Measurements from ENCODE around the gene FHAD1.
"Not testable (repeated sequence)": the region's sequence is repeated elsewhere in the genome, so short reads cannot be mapped to it uniquely, and the experiment has no call there.

The FHAD1 gene

DNA sequence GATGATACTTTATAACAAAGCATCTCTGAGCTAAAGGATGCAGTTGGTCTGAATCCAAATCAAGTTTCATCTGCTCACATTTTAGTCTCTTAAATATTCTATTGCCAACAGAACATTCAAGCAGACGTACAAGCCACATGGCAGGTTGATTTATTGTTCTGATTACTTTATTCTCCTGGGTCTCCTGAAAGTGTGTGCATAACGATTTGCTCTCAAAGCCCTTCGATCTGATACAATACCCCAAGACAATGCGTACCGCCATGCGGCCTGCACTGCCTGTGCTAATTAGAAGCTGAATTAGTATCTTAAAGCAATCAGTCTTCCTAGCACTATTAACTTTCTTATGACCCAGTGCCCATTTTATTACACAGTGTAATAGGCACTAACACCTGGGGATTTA lies 56.9 kb downstream of the FHAD1 start:
- Histone ChIP-seq H3K36me3 (replicated peaks) (no peaks in the 10 kb centered on the region), H3K27me3 (ENCODE audit: low read depth) (no peaks in the 10 kb centered on the region; the same call in 1 of the 2 replicates), H3K4me1 (no peaks in the 10 kb centered on the region; the same call in 1 of the 2 replicates), H3K4me3 (no peak overlapping the region), H3K9me3 (no peaks in the 10 kb centered on the region; the same call in 1 of the 2 replicates)
- DNase-seq (ENCODE audit: low spot score in 2 of 2): no peak
- in situ Hi-C loops (cut with MboI; ENCODE audit: low sequenced_read_pairs): no loop called here

DNA sequence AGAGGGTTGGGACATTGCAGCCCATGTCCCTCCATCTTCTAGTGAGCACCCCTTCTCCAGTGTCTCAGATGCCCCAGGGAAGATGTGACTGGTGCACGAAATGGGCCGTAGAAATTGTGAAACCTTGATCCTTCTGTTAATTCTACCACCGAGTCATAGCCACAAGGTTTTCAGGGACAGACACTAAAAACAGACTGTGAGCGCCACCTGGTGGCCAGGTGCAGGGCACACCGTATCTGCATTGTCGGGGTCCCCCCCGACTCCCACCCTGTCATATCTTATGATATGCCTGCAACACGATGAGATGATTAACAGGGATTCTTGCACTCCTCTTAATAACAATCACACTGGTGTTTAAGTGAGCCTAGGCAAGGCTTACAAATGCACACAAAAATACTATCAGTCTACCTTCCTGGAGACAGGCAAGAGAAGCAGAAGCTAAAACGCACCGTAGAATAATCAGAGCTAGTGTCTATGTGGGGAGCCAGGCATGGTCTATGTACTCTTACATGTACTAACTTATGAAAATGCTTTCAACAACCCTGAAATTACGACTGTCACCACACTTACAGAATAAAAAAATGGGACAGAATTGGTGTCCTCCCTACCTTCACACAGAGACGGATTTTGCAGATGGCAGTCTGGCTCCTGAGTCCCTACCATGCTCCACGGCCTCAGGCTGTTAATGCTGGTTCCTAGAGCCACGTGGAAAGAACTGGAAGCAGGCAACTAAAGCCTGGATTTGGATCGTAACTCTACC lies 57.9 kb downstream of the FHAD1 start:
- no peak overlapping the region for H3K4me3 ChIP-seq
- in situ Hi-C loops (cut with MboI; ENCODE audit: low sequenced_read_pairs): no loop called here

DNA sequence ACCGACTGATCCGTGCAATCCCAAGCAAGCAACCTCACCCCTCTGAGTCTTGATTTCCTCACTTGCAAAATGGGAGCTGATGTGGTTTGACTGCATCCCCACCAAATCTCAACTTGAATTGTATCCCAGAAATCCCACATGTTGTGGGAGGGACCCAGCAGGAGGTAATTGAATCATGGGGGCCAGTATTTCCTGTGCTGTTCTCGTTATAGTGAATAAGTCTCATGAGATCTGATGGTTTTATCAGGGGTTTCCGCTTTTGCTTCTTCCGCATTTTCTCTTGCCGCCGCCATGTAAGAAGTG lies 58.4 kb downstream of the FHAD1 start:
- no peaks in the 10 kb centered on the region; the same call in 1 of the 2 replicates for H3K9me3 ChIP-seq
- no peaks in the 10 kb centered on the region for H3K36me3 ChIP-seq (replicated peaks)
- in situ Hi-C loops (cut with MboI; ENCODE audit: low sequenced_read_pairs): no loop called here
- no peak overlapping the region for H3K4me3 ChIP-seq
- no peaks in the 10 kb centered on the region; the same call in 1 of the 2 replicates for H3K27me3 ChIP-seq (ENCODE audit: low read depth)
- H3K4me1 ChIP-seq: no peaks in the 10 kb centered on the region; the same call in 1 of the 2 replicates
- no peak for DNase-seq (ENCODE audit: low spot score in 2 of 2)

More for the DNA sequence above, 57.9 kb downstream of the FHAD1 start:
- H3K27me3 ChIP-seq (ENCODE audit: low read depth): no peaks in the 10 kb centered on the region; the same call in 1 of the 2 replicates
- no peaks in the 10 kb centered on the region; the same call in 1 of the 2 replicates for H3K4me1 ChIP-seq
- no peaks in the 10 kb centered on the region; the same call in 1 of the 2 replicates for H3K9me3 ChIP-seq
- peak; percentile 33 to 80 for DNase-seq (ENCODE audit: low spot score in 2 of 2)
- H3K36me3 ChIP-seq (replicated peaks): no peaks in the 10 kb centered on the region

DNA sequence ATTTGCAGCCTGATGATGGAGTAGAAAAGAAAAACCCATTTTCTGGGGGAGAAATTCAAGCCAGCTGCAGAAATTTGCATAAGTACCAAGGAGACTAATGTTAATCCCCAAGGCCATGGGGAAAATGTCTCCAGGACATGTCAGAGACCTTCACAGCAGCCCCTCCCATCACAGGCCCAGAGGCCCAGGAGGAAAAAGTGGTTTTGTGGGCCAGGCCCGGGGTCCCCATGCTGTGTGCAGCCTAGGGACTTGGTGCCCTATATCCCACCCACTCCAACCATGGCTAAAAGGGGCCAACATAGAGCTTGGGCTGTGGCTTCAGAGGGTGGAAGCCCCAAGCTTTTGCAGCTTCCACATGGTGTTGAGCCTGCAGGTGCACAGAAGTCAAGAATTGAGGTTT lies 59.3 kb downstream of the FHAD1 start:
- H3K36me3 ChIP-seq (replicated peaks); in situ Hi-C loops (cut with MboI; ENCODE audit: low sequenced_read_pairs); H3K4me3 ChIP-seq; DNase-seq (ENCODE audit: low spot score in 2 of 2); H3K9me3 ChIP-seq; H3K27me3 ChIP-seq (ENCODE audit: low read depth); H3K4me1 ChIP-seq: not testable (repeated sequence)

GRCh38 chr1:15308135-15308534 lies 61.1 kb downstream of the FHAD1 start:
- in situ Hi-C loops (cut with MboI; ENCODE audit: low sequenced_read_pairs): no loop called here
- H3K9me3 ChIP-seq: no peaks in the 10 kb centered on the region; the same call in 1 of the 2 replicates
- DNase-seq (ENCODE audit: low spot score in 2 of 2): no peak
- H3K27me3 ChIP-seq (ENCODE audit: low read depth): no peaks in the 10 kb centered on the region; the same call in 1 of the 2 replicates
- no peaks in the 10 kb centered on the region for H3K36me3 ChIP-seq (replicated peaks)
- no peak overlapping the region for H3K4me3 ChIP-seq
- no peaks in the 10 kb centered on the region; the same call in 1 of the 2 replicates for H3K4me1 ChIP-seq

DNA sequence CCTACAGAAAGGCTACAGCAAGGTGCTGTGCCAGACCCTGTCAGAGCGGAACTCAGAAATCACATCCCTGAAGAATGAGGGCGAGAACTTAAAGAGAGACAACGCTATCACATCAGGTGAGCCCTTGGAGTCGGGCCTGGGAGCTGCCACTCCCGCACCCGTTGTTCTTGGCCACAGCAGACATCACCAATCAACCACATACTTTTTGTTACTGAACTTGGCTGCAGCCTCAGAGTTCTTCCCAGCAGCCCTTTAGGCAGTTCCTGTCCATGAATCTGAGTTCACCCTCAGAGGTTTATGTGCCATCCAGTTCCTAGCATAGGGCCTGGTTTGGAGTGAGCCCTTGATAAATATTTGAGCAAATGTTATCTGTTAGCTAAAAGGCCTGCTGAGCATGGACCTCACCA lies 61.6 kb downstream of the FHAD1 start:
- H3K27me3 ChIP-seq (ENCODE audit: low read depth): no peaks in the 10 kb centered on the region; the same call in 1 of the 2 replicates
- H3K36me3 ChIP-seq (replicated peaks): no peaks in the 10 kb centered on the region
- no peak overlapping the region for H3K4me3 ChIP-seq
- in situ Hi-C loops (cut with MboI; ENCODE audit: low sequenced_read_pairs): no loop called here
- H3K4me1 ChIP-seq: no peaks in the 10 kb centered on the region; the same call in 1 of the 2 replicates
- H3K9me3 ChIP-seq: no peaks in the 10 kb centered on the region; the same call in 1 of the 2 replicates
- no peak for DNase-seq (ENCODE audit: low spot score in 2 of 2)

GRCh38 chr1:15309687-15310086 lies 62.7 kb downstream of the FHAD1 start:
- no peak overlapping the region for H3K4me3 ChIP-seq
- no peaks in the 10 kb centered on the region; the same call in 1 of the 2 replicates for H3K9me3 ChIP-seq
- no peak for DNase-seq (ENCODE audit: low spot score in 2 of 2)
- no peaks in the 10 kb centered on the region for H3K4me1 ChIP-seq
- no peaks in the 10 kb centered on the region for H3K36me3 ChIP-seq (replicated peaks)
- in situ Hi-C loops (cut with MboI; ENCODE audit: low sequenced_read_pairs): no loop called here
- H3K27me3 ChIP-seq (ENCODE audit: low read depth): no peaks in the 10 kb centered on the region

DNA sequence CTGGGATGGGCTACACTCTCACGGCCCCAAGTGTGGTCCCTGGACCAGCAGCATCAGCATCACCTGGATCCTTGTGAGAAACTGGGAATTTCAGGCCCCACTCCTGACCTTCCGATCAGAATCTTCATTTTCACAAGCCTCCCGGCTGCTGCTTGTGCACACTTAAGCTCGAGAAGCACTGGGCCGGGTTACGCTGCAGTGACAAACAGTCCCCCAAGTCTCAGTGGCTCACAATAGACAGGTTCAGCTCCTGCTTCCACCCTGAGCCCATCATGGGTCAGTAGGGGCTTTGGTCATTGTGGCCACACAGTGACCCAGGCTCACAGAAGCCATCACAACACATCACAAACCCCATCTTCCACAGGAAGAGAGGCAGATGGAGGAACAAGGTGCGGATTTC lies 63.5 kb downstream of the FHAD1 start:
- DNase-seq (ENCODE audit: low spot score in 2 of 2): no peak
- no peaks in the 10 kb centered on the region for H3K27me3 ChIP-seq (ENCODE audit: low read depth)
- H3K36me3 ChIP-seq (replicated peaks): no peaks in the 10 kb centered on the region
- no peak overlapping the region for H3K4me3 ChIP-seq
- in situ Hi-C loops (cut with MboI; ENCODE audit: low sequenced_read_pairs): no loop called here
- H3K9me3 ChIP-seq: no peaks in the 10 kb centered on the region; the same call in 1 of the 2 replicates
- H3K4me1 ChIP-seq: no peaks in the 10 kb centered on the region

GRCh38 chr1:15311122-15311822 lies 64.2 kb downstream of the FHAD1 start:
- Histone ChIP-seq H3K4me3 (no peak overlapping the region), H3K9me3 (no peaks in the 10 kb centered on the region; the same call in 1 of the 2 replicates), H3K36me3 (replicated peaks) (no peaks in the 10 kb centered on the region), H3K27me3 (ENCODE audit: low read depth) (no peaks in the 10 kb centered on the region), H3K4me1 (no peaks in the 10 kb centered on the region)
- in situ Hi-C loops (cut with MboI; ENCODE audit: low sequenced_read_pairs): no loop called here
- DNase-seq (ENCODE audit: low spot score in 2 of 2): no peak

- DNase-seq (ENCODE audit: low spot score in 2 of 2): no peak
- Histone ChIP-seq H3K36me3 (replicated peaks) (no peaks in the 10 kb centered on the region), H3K27me3 (ENCODE audit: low read depth) (no peaks in the 10 kb centered on the region), H3K9me3 (no peaks in the 10 kb centered on the region), H3K4me1 (no peaks in the 10 kb centered on the region), H3K4me3 (no peak overlapping the region)
- in situ Hi-C loops (cut with MboI; ENCODE audit: low sequenced_read_pairs): no loop called here
Observed at GRCh38 chr1:15311880-15312279, 64.9 kb downstream of the FHAD1 start.

DNA sequence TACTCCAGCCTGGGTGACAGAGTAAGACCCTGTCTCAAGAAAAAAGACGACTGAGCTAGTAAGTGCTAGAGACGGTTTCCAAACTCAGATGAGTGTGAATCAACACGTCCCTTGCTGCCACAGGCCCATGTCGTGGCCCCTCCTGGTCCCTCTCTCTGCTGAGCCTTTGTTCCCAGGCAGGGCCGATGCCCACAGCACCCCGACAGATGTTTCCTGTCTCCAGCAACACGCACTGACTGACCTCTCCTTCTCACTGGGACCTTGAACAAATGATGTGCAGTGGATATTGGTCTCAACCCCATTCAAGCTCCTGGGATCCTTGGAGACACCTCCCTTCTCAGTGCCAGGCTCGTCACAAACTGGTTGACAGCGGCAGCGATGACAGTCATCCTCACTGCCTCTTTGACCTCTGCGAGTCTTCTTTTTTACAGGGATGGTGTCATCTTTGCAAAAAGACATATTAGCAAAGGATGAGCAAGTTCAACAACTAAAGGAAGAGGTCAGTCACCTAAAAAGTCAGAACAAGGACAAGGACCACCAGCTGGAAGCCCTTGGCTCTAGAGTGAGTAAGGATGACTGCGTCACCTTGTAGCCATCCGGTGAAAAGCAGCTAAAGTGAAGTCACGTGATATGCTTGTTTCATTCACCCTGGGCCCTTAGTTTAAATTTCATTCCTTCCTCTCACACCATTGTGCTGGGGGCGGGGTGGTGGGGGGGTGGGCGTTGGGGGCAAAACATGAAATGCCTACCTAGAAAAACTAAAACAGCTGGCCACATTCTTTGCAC lies 65.8 kb downstream of the FHAD1 start:
- in situ Hi-C loops (cut with MboI; ENCODE audit: low sequenced_read_pairs): no loop called here
- H3K4me1 ChIP-seq: no peaks in the 10 kb centered on the region
- no peaks in the 10 kb centered on the region for H3K9me3 ChIP-seq
- no peaks in the 10 kb centered on the region for H3K36me3 ChIP-seq (replicated peaks)
- H3K27me3 ChIP-seq (ENCODE audit: low read depth): no peaks in the 10 kb centered on the region
- no peak for DNase-seq (ENCODE audit: low spot score in 2 of 2)
- H3K4me3 ChIP-seq: no peak overlapping the region

DNA sequence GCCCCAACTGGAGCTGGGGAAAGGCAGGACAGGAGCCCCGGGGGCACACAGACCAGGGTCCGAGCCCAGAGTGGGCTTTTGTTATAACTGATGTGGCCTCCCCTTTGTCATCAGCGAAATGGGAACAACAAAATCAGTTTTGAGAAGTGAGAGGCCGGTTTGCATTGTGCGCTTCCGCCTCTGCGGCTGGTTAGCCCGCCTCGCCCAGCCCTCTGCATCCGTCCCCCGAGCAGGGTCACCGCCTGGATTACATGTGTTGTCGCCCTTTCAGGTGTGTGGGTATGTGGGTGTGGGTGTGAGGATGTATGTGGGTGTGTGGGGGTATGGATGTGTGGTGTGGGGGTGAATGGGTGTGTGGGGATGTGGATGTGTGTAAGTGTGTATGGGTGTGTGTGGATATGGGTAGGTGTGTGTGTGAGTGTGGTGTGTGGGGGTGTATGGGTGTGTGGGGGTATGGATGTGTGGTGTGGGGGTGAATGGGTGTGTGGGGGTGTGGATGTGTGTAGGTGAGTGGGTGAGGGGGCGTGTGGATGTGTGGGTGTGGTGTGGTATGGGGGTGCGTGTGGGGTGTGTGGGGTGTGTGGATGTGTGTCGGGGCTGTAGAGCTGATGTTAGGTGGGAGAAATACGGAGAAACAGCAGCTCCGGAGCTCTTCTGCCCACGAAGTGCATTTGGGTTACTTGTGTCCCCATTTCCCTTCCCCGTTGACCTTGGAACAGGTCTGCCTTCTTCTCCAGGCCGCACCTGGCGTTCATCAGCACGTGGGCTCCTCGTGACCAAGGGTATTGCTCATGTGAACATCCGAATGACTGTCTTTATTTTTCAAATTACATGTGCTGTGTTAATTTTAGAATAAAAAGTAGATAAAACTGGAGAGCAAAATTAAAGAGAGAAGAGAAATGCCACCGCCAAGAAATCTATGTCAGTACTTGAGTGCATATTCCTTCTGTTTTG lies 67.6 kb downstream of the FHAD1 start:
- H3K36me3 ChIP-seq (replicated peaks): no peaks in the 10 kb centered on the region
- H3K27me3 ChIP-seq (ENCODE audit: low read depth): no peaks in the 10 kb centered on the region
- no peaks in the 10 kb centered on the region for H3K4me1 ChIP-seq
- DNase-seq (ENCODE audit: low spot score in 2 of 2): no peak
- in situ Hi-C loops (cut with MboI; ENCODE audit: low sequenced_read_pairs): no loop called here
- H3K9me3 ChIP-seq: no peaks in the 10 kb centered on the region
- H3K4me3 ChIP-seq: no peak overlapping the region

- Histone ChIP-seq H3K4me1 (no peaks in the 10 kb centered on the region), H3K9me3 (peaks cover 5% of the 10 kb centered on the region), H3K27me3 (ENCODE audit: low read depth) (no peaks in the 10 kb centered on the region), H3K36me3 (replicated peaks) (no peaks in the 10 kb centered on the region), H3K4me3 (no peak overlapping the region)
- in situ Hi-C loops (cut with MboI; ENCODE audit: low sequenced_read_pairs): no loop called here
- DNase-seq (ENCODE audit: low spot score in 2 of 2): no peak
Observed at GRCh38 chr1:15315815-15316214, 68.8 kb downstream of the FHAD1 start.
